Left lung (tissue), 10 donors: ENCODE data around the gene TMEM91. TPM values are rescaled to one million over a fixed set of nuclear protein-coding genes. Genes with fewer than 3 reads are reported as not detected.

Experiments
- ATAC-seq: fragments of 200-7000 bp; cut with Tn5 transposase; one replicate; pipeline ENCODE4 v1.9.1; 2020; ENCODE audit warnings: moderate library complexity
- DNase-seq, 4 donors: peaks; one replicate each; pipeline ENCODE4 v3.0.0-alpha.2; 2013 to 2020
- H3K27ac ChIP-seq, 2 donors: fragments of 200-600 bp; sonication (generic) in 1 of 2; one replicate each; pipeline versions ENCODE4 v1.5.0 to v1.8.0; 2020 to 2021
- H3K27me3 ChIP-seq, 2 donors: fragments of 200-600 bp; sonication (generic) in 1 of 2; one replicate each; pipeline versions ENCODE4 v1.5.0 to v1.8.0; 2020 to 2021
- H3K36me3 ChIP-seq, 2 donors: fragments of 200-600 bp; sonication (generic) in 1 of 2; one replicate each; pipeline versions ENCODE4 v1.5.0 to v1.8.0; 2020 to 2021
- H3K4me1 ChIP-seq, 2 donors: fragments of 200-600 bp; one replicate each; pipeline ENCODE4 v1.8.0; 2021
- H3K4me3 ChIP-seq, 2 donors: fragments of 200-600 bp; sonication (generic) in 1 of 2; one replicate each; pipeline versions ENCODE4 v1.5.0 to v1.8.0; 2020 to 2021; ENCODE audit warnings: mild to moderate bottlenecking in 1 of 2
- H3K9me3 ChIP-seq, 2 donors: fragments of 200-600 bp; sonication (generic) in 1 of 2; one replicate each; pipeline versions ENCODE4 v1.5.0 to v1.8.0; 2020 to 2021
- intact Hi-C, 2 donors: fragments of 100-400 bp; cut with DNase I; formaldehyde crosslinking; loops; one replicate each; pipeline versions ENCODE4 v1.11.2 to v1.14.2; 2022
- polyA plus RNA-seq, 6 donors: library from polyadenylated mRNA; unstranded; fragments of 120-200 nt; gene quantifications; one replicate each; pipeline ENCODE4 v1.2.1, GENCODE V29; 2013; ENCODE audit not compliant: insufficient read length in 6 of 6
- total RNA-seq, 2 donors: library from RNA; stranded (reverse); fragmentation: NEBNext Ultra II Directional; extraction: Animal tissue kit (Norgen Biotek cat#: 25700); gene quantifications; one replicate each; pipeline ENCODE4 v1.2.1, GENCODE V29; 2021
- TF ChIP-seq, protein P1 (sequence below), 2 donors: fragments of 200-600 bp; sonication (generic) in 1 of 2; IDR thresholded peaks; one replicate each; pipeline versions ENCODE4 v1.5.0 to v1.8.0; 2021; ENCODE audit warnings: antibody characterized with exemption in 2 of 2
- donor health status: DM: no; HTN: yes; CAD: no.
- donor health status: DM: no; HTN: no; CAD: no.

TMEM91 gene
- total and polyA plus RNA-seq, 8 donors: 10.1 to 22.0 (median 17.1) TPM

DNA sequence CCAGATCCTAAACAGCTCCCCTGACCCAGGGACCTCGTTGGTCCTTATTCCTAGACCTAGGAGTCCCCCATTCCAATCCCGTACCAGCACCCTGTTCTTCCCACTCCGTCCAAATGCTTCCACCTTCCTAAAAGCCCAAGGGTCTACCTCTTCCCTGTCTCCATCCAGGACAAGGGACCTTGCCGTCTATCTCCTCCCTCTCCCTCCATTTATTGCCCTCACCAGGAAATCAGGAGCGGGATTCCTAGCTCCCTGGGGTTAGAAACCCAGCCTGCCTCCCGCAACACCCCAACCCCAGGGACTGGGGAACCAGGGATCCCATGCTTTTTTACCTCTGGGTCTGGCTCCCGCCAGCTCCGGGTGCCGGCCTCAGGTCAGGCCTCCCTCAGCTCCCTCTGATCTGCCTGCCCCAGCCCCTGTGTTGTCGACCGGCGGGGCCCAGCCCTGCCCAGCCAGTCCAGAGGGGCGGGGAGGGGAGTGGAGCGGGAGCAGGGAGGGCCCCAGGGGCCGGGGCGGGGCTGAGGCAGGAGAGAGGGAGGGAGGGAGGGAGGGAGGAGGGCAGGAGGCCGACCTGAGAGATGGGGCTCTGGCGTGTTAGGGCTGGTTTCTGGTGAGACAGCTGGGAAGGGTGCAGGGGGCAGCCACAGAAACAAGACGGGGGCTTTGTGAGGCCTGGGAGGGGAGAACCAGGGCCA lies 50.8 kb downstream of the TMEM91 start, which contains the start of gene B3GNT8:
Gene B3GNT8 (minus strand): TSS at position 423 of the 695 bp plus-strand sequence. CDS start 596 bp downstream, outside the sequence.
- H3K27me3 ChIP-seq: no peaks in the 10 kb centered on the region
- peak; percentile 42 to 99 (median 90) for DNase-seq
- H3K27ac ChIP-seq: peak within 1 kb of the TSS; percentile 75 to 90
- H3K9me3 ChIP-seq: no peaks in the 10 kb centered on the region
- TF ChIP-seq, protein P1, sequence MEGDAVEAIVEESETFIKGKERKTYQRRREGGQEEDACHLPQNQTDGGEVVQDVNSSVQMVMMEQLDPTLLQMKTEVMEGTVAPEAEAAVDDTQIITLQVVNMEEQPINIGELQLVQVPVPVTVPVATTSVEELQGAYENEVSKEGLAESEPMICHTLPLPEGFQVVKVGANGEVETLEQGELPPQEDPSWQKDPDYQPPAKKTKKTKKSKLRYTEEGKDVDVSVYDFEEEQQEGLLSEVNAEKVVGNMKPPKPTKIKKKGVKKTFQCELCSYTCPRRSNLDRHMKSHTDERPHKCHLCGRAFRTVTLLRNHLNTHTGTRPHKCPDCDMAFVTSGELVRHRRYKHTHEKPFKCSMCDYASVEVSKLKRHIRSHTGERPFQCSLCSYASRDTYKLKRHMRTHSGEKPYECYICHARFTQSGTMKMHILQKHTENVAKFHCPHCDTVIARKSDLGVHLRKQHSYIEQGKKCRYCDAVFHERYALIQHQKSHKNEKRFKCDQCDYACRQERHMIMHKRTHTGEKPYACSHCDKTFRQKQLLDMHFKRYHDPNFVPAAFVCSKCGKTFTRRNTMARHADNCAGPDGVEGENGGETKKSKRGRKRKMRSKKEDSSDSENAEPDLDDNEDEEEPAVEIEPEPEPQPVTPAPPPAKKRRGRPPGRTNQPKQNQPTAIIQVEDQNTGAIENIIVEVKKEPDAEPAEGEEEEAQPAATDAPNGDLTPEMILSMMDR (IDR thresholded peaks at IDR 0.05): no peak
- ATAC-seq: peak; percentile 88
- peaks cover 0 to 63% of the 10 kb centered on the region in 2 donors for H3K36me3 ChIP-seq
- peaks cover 14 to 76% of the 10 kb centered on the region in 2 donors for H3K4me1 ChIP-seq
- intact Hi-C loops: no loop called here
- H3K4me3 ChIP-seq: peak within 1 kb of the TSS; percentile 49 to 71

DNA sequence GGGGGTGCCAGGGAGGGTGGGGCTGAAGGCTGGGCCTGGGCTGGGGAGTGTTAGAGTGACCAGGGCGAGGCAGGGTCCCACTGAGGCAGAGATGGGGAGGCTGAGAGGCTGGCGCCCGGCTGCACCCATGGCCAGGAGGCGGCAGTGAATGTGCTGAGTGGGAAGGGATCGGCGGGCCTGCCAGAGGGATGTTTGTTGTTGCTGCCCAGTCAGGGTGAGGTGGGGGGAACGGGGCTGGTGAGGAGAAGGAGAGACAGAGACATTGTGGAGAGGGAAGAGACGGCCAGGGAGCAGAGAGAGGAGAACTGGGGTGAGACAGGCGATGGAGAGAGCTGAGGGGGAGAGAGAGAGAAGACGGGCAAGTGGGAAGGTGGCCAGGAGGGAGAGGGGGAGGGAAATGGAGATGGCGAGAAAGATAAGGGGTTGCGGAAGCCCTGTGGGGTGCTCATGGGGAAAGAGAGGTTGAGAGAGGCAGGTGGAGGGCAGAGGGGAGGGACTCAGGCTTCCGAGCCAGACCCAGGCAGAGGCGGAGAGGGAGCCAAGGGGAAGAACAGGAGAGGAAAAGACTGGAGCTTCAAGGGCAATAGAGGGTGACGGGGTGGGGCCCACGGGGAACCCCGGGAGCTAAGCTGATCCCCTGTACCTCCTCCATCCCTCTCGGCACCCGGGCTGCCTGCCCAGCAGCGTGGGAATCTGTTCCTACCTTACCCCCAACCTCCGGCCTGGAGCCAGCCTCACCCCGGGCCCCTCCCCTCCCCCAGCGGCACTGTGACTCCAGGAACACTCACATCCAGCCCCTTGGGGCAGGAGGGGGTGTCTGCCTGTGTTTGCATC lies 51.5 kb downstream of the TMEM91 start:
- peak; percentile 29 to 85 (median 54) for DNase-seq
- ATAC-seq: peak; percentile 50
- TF ChIP-seq, protein P1 (IDR thresholded peaks at IDR 0.05): no peak
- H3K27me3 ChIP-seq: no peaks in the 10 kb centered on the region
- peak overlapping the region; percentile 49 to 71 for H3K4me3 ChIP-seq
- no peaks in the 10 kb centered on the region for H3K9me3 ChIP-seq
- peak overlapping the region; percentile 75 to 90 for H3K27ac ChIP-seq
- peaks cover 0 to 60% of the 10 kb centered on the region in 2 donors for H3K36me3 ChIP-seq
- intact Hi-C loops: no loop called here
- peaks cover 14 to 70% of the 10 kb centered on the region in 2 donors for H3K4me1 ChIP-seq

DNA sequence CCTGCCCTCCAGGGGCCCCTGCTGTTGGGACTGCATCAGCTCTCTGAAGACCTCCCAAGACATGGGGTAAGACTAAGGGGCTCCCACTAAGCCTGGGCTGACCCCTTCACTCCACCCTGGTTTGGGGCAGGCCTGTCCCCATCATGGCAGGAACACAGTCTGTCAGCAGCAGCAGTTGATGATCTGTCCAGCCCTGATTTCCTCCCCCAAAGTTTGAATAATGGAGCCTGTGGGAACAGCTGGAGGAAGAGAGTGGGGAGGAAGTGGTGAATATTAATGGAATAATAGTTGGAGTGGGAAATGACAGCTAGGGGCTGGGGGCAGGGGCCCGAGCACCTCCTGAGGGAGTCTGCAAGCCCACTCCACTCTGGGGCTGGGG lies 52.1 kb downstream of the TMEM91 start:
- Histone ChIP-seq H3K4me1 (peaks cover 14 to 64% of the 10 kb centered on the region in 2 donors), H3K27ac (peak overlapping the region; percentile 75 to 90), H3K9me3 (no peaks in the 10 kb centered on the region), H3K27me3 (no peaks in the 10 kb centered on the region), H3K36me3 (peaks cover 0 to 60% of the 10 kb centered on the region in 2 donors), H3K4me3 (peak overlapping the region; percentile 49 to 71)
- no peak for DNase-seq
- ATAC-seq: no peak
- intact Hi-C loops: no loop called here
- TF ChIP-seq, protein P1 (IDR thresholded peaks at IDR 0.05): no peak

DNA sequence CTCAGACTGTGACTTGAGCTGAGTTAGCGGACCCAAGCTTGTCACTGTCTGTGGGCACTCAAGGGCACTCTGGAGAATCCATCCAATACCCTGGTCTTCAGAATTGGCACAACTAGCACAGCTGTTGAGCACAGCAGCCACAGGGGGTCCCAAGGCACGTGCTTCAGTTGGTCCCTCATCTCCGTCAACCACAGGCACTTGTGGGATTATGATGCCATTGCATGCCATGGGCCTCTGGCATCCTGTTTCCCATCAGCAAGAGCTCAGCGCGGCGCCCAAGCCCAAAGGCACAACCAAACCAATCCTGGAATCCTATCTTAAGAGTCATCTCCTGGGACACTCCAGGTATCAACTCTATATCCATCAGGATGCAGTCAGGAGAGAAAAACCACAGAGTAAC lies 54.6 kb downstream of the TMEM91 start:
- H3K4me3 ChIP-seq: no peak overlapping the region
- H3K27me3 ChIP-seq: no peaks in the 10 kb centered on the region
- H3K4me1 ChIP-seq: peaks cover 10 to 45% of the 10 kb centered on the region in 2 donors
- no peaks in the 10 kb centered on the region for H3K9me3 ChIP-seq
- intact Hi-C loops: no loop called here
- ATAC-seq: no peak
- H3K27ac ChIP-seq: peak overlapping the region in 1 of 2 donors; percentile 34
- peak in 1 of 4 donors; percentile 28 for DNase-seq
- H3K36me3 ChIP-seq: peaks cover 0 to 47% of the 10 kb centered on the region in 2 donors
- TF ChIP-seq, protein P1 (IDR thresholded peaks at IDR 0.05): no peak
